Natural killer cell (primary cell): ENCODE data around the gene ATP2A3. TPM values are rescaled to one million over a fixed set of nuclear protein-coding genes. Genes with fewer than 3 reads are reported as not detected.

Experiments used
- ATAC-seq, 3 donors: fragments of 150-1000 bp in 2 of 3; fragments of 200-7000 bp in 1 of 3; cut with Tn5 transposase; 1 replicate in 1 of 3; 2 replicates in 2 of 3; pipeline ENCODE4 v1.10.0; 2021; ENCODE audit warnings: mild to moderate bottlenecking in 2 of 3, moderate library complexity in 2 of 3
- DNase-seq, 2 donors: peaks; one replicate each; pipeline versions ENCODE4 v3.0.0 to v3.0.0-alpha.2; 2013 to 2021; ENCODE audit warnings: mixed read lengths in 1 of 2
- H3K27ac ChIP-seq: one replicate; pipeline ENCODE4 v1.5.1; 2013; ENCODE audit warnings: mild to moderate bottlenecking, low read length
- H3K27me3 ChIP-seq: one replicate; pipeline ENCODE4 v1.6.1; 2013; ENCODE audit warnings: low read length; ENCODE audit not compliant: control insufficient read depth, insufficient read depth
- H3K36me3 ChIP-seq: one replicate; pipeline ENCODE4 v1.6.1; 2013; ENCODE audit warnings: low read length; ENCODE audit not compliant: control insufficient read depth, insufficient read depth
- H3K4me1 ChIP-seq: one replicate; pipeline ENCODE4 v1.6.1; 2013; ENCODE audit warnings: low read length; ENCODE audit not compliant: control insufficient read depth, insufficient read depth
- H3K4me3 ChIP-seq: one replicate; pipeline ENCODE4 v1.5.1; 2013; ENCODE audit warnings: low read length
- H3K9me3 ChIP-seq: one replicate; pipeline ENCODE4 v1.6.1; 2013; ENCODE audit warnings: low read length; ENCODE audit not compliant: control insufficient read depth, insufficient read depth
- H3K27ac Mint-ChIP-seq, 2 donors: one replicate each; pipeline ENCODE4 v1.8.0; 2022; ENCODE audit warnings: mild to moderate bottlenecking in 2 of 2, mixed read lengths in 2 of 2, moderate library complexity in 1 of 2
- H3K27me3 Mint-ChIP-seq, 2 donors: one replicate each; pipeline ENCODE4 v1.8.0; 2022; ENCODE audit warnings: low read depth in 2 of 2, mixed read lengths in 2 of 2
- H3K36me3 Mint-ChIP-seq: one replicate; pipeline ENCODE4 v1.8.0; 2022; ENCODE audit warnings: mixed read lengths
- H3K4me1 Mint-ChIP-seq, 2 donors: one replicate each; pipeline ENCODE4 v1.8.0; 2022; ENCODE audit warnings: mixed read lengths in 2 of 2
- H3K4me3 Mint-ChIP-seq: one replicate; pipeline ENCODE4 v1.8.0; 2022; ENCODE audit warnings: mild to moderate bottlenecking, moderate library complexity, mixed read lengths
- H3K9me3 Mint-ChIP-seq, 2 donors: one replicate each; pipeline ENCODE4 v1.8.0; 2022; ENCODE audit warnings: mixed read lengths in 2 of 2
- WGBS: methylation state at CpG from one replicate; pipeline ENCODE4 v1.1.7; 2013; ENCODE audit warnings: missing lambda C conversion rate; ENCODE audit not compliant: insufficient coverage; 5-methylcytosine and 5-hydroxymethylcytosine counted together
- intact Hi-C: fragments of 100-400 bp; cut with micrococcal nuclease; formaldehyde crosslinking; loops from one replicate; pipeline ENCODE4 v1.14.2; 2022
- total RNA-seq, 4 donors: library from RNA; stranded (reverse); fragments of 120-200 nt in 1 of 4; gene quantifications; one replicate each; pipeline versions ENCODE4 v1.2.3 to v1.2.4, GENCODE V29; 2013 to 2022
- TF ChIP-seq, protein P1 (sequence below): fragments of 200-600 bp; IDR thresholded peaks from one replicate; pipeline ENCODE4 v1.8.0; 2022; ENCODE audit warnings: antibody characterized with exemption

Gene ATP2A3
- total RNA-seq, 3 donors from 2014 or later (not counting 1 experiment from before 2014, with no cell fraction given), result 326 to 397 (median 377) TPM

DNA sequence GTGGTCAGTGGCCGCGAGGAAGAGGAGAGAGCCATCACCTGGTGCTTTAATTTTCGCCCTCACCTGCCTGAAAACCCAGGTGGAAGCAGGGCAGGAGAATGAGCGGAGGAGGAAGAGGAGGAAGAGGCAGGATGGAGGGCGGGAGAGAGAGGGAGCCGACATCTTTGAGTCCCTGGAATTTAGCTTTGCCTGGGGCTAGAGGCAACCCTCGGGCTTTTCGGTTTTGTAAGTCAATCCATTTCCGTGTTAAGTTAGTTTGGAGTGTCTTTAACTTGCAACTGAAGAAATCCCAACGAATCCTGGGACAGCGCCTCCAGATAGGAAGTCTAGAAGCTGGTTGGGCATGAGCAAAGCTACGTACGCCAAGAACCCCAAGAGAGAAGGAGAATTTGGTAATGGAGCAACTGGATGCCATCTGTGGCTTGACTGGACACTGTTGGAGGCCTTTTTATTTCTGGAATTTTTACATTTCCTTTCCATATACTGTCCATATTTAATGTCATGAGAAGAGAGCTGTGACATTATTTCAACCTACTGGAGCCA is 36.9 kb upstream of the ATP2A3 start:
- Mint-ChIP-seq H3K36me3 (no peaks in the 10 kb centered on the region), H3K4me1 (peaks cover 0 to 12% of the 10 kb centered on the region in 2 donors), H3K9me3 (no peaks in the 10 kb centered on the region), H3K27ac (no peak overlapping the region), H3K4me3 (no peak overlapping the region), H3K27me3 (peaks cover 7 to 11% of the 10 kb centered on the region in 2 donors)
- DNase-seq (no peak), ATAC-seq (no peak)
- Histone ChIP-seq H3K27me3 (no peaks in the 10 kb centered on the region), H3K9me3 (no peaks in the 10 kb centered on the region), H3K27ac (no peak overlapping the region), H3K4me3 (no peak overlapping the region), H3K4me1 (peaks cover 10% of the 10 kb centered on the region), H3K36me3 (peaks cover 9% of the 10 kb centered on the region)
- TF ChIP-seq, protein P1, sequence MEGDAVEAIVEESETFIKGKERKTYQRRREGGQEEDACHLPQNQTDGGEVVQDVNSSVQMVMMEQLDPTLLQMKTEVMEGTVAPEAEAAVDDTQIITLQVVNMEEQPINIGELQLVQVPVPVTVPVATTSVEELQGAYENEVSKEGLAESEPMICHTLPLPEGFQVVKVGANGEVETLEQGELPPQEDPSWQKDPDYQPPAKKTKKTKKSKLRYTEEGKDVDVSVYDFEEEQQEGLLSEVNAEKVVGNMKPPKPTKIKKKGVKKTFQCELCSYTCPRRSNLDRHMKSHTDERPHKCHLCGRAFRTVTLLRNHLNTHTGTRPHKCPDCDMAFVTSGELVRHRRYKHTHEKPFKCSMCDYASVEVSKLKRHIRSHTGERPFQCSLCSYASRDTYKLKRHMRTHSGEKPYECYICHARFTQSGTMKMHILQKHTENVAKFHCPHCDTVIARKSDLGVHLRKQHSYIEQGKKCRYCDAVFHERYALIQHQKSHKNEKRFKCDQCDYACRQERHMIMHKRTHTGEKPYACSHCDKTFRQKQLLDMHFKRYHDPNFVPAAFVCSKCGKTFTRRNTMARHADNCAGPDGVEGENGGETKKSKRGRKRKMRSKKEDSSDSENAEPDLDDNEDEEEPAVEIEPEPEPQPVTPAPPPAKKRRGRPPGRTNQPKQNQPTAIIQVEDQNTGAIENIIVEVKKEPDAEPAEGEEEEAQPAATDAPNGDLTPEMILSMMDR, result no peak
- WGBS, result 97% methylated on average over 13 of the region's 13 CpGs
- intact Hi-C loops, result loop anchor here (10.0 kb wide), 1 partner anchor 266 kb away; no protein-coding TSS in a partner anchor

DNA sequence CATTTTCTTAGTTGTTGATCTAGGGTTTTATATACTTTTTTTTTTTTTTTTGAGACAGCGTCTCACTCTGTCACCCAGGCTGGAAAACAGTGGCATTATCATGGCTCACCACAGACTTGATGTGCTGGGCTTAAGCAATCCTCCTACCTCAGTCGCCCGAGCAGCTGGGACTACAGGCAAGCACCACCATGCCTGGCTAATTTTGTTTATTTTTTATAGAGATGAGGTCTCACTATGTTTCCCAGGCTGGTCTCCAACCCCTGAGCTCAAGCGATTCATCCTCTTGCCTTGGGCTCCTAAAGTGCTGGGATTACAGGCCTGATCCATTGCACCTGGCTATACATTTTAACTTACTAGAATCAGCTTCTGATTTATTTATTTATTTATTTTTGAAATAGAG is 34.2 kb upstream of the ATP2A3 start:
- Mint-ChIP-seq H3K27me3 (peaks cover 14 to 24% of the 10 kb centered on the region in 2 donors), H3K36me3 (no peaks in the 10 kb centered on the region), H3K9me3 (no peaks in the 10 kb centered on the region), H3K4me3 (no peak overlapping the region), H3K27ac (no peak overlapping the region), H3K4me1 (peaks cover 0 to 1% of the 10 kb centered on the region in 2 donors)
- H3K36me3 ChIP-seq, result no peaks in the 10 kb centered on the region
- ATAC-seq, result no peak
- H3K4me1 ChIP-seq, result peaks cover 4% of the 10 kb centered on the region
- intact Hi-C loops, result no loop called here
- WGBS, result 86% methylated on average over 4 of the region's 4 CpGs
- peaks cover 2% of the 10 kb centered on the region for H3K27me3 ChIP-seq
- TF ChIP-seq, protein P1, result no peak
- no peak overlapping the region for H3K4me3 ChIP-seq
- DNase-seq, result no peak
- H3K9me3 ChIP-seq, result peaks cover 3% of the 10 kb centered on the region
- H3K27ac ChIP-seq, result no peak overlapping the region

DNA sequence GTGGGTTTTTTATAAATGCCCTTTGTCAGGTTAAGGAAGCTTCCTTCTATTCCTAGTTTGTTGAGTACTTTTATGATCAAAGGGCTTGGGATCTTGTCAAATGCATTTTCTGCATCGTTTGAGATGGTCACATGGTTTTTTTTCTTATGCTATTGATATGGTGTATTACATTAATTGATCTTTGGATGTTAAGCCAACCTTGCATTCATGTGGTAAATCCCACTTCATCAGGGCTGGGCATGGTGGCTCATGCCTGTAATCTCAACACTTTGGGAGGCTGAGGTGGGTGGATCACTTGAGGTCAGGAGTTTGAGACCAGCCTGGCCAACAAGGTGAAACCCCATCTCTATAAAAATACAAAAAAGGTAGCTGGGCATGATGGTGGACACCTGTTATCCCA is 30.8 kb upstream of the ATP2A3 start:
- Mint-ChIP-seq H3K36me3 (no peaks in the 10 kb centered on the region), H3K9me3 (no peaks in the 10 kb centered on the region), H3K27ac (no peak overlapping the region), H3K27me3 (peaks cover 19 to 24% of the 10 kb centered on the region in 2 donors), H3K4me1 (no peaks in the 10 kb centered on the region), H3K4me3 (no peak overlapping the region)
- H3K27ac ChIP-seq, result no peak overlapping the region
- peaks cover 2% of the 10 kb centered on the region for H3K27me3 ChIP-seq
- TF ChIP-seq, protein P1, result no peak
- H3K4me1 ChIP-seq, result no peaks in the 10 kb centered on the region
- WGBS, result 81% methylated on average over 1 of the region's 1 CpG
- H3K36me3 ChIP-seq, result no peaks in the 10 kb centered on the region
- ATAC-seq (no peak), DNase-seq (no peak)
- peaks cover 3% of the 10 kb centered on the region for H3K9me3 ChIP-seq
- H3K4me3 ChIP-seq, result no peak overlapping the region
- intact Hi-C loops, result no loop called here

DNA sequence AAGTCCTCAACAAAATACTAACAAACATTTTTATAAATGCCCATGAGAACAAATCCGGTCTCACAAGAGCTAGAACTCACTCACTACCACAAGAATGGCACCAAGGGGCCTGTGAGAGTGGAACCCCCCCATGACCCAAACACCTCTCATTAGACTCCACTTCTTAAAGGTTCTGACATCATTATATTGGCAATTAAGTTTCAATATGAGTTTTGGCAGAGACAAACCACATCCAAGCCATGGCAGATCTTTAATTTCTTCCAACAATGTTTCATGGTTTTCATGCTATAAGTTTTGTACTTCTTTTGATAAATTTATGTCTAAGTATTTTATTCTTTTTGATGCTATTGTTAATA is 30.0 kb upstream of the ATP2A3 start:
- no peak overlapping the region for H3K4me3 Mint-ChIP-seq
- TF ChIP-seq, protein P1, result no peak
- 81% methylated on average over 1 of the region's 1 CpG for WGBS
- peaks cover 19 to 24% of the 10 kb centered on the region in 2 donors for H3K27me3 Mint-ChIP-seq
- no peak overlapping the region for H3K27ac ChIP-seq
- H3K36me3 Mint-ChIP-seq, result no peaks in the 10 kb centered on the region
- peaks cover 3% of the 10 kb centered on the region for H3K9me3 ChIP-seq
- no peak overlapping the region for H3K27ac Mint-ChIP-seq
- peaks cover 2% of the 10 kb centered on the region for H3K27me3 ChIP-seq
- no peak overlapping the region for H3K4me3 ChIP-seq
- no peaks in the 10 kb centered on the region for H3K36me3 ChIP-seq
- no peaks in the 10 kb centered on the region for H3K4me1 Mint-ChIP-seq
- DNase-seq (no peak), ATAC-seq (no peak)
- intact Hi-C loops, result no loop called here
- H3K4me1 ChIP-seq, result no peaks in the 10 kb centered on the region
- H3K9me3 Mint-ChIP-seq, result no peaks in the 10 kb centered on the region
